A673 (cell line): ENCODE results near the gene KCND2. TPM values are rescaled to one million over a fixed set of nuclear protein-coding genes. Genes with fewer than 3 reads are reported as not detected.

Experiments used
- BruUV-seq: library from RNA; stranded (reverse); fragments of 400-500 nt; replicated peaks from 2 replicates; lab custom pipeline; 2021; lab: Mats Ljungman, UMichigan
- CTCF ChIA-PET: fragments of 300-600 bp; sonication (Branson Sonifier 250); formaldehyde crosslinking; loops from one replicate; lab custom pipeline; 2022; ENCODE audit warnings: antibody characterized with exemption; lab: Charles Lee
- POLR2A ChIA-PET: fragments of 300-600 bp; sonication (Branson Sonifier 250); formaldehyde crosslinking; loops from one replicate; lab custom pipeline; 2022; ENCODE audit warnings: antibody characterized with exemption; ENCODE audit not compliant: low non-redundant PET; lab: Charles Lee
- DNase-seq: peaks from one replicate; pipeline ENCODE4 v3.0.0-alpha.2; 2015; ENCODE audit warnings: low spot score
- H3K27ac ChIP-seq: fragments of 200-600 bp; sonication (generic); 2 replicates; pipeline ENCODE4 v1.5.1; 2016; ENCODE audit warnings: mixed run types, low read depth, mild to moderate bottlenecking, mixed read lengths, antibody characterized with exemption, low read length; ENCODE audit not compliant: poor library complexity, severe bottlenecking
- H3K27me3 ChIP-seq: fragments of 200-600 bp; sonication (generic); replicated peaks from 2 replicates; pipeline ENCODE4 v1.6.1; 2017; ENCODE audit warnings: mixed run types, low read depth, mild to moderate bottlenecking, mixed read lengths, antibody characterized with exemption, low read length; ENCODE audit not compliant: insufficient read depth, poor library complexity
- H3K36me3 ChIP-seq: fragments of 200-600 bp; sonication (generic); 2 replicates; pipeline ENCODE4 v1.6.1; 2016; ENCODE audit warnings: mixed run types, mild to moderate bottlenecking, mixed read lengths, antibody characterized with exemption, low read length; ENCODE audit not compliant: insufficient read depth, poor library complexity, severe bottlenecking
- H3K4me1 ChIP-seq: fragments of 200-600 bp; sonication (generic); 2 replicates; pipeline ENCODE4 v1.6.1; 2017; ENCODE audit warnings: mixed run types, mild to moderate bottlenecking, mixed read lengths, antibody characterized with exemption, low read length; ENCODE audit not compliant: insufficient read depth, poor library complexity, severe bottlenecking
- H3K4me3 ChIP-seq: fragments of 200-600 bp; sonication (generic); 2 replicates; pipeline ENCODE4 v1.5.1; 2016; ENCODE audit warnings: low read depth, mixed run types, mild to moderate bottlenecking, mixed read lengths, low read length; ENCODE audit not compliant: poor library complexity, severe bottlenecking
- H3K9me3 ChIP-seq: fragments of 200-600 bp; sonication (generic); 2 replicates; pipeline ENCODE4 v1.6.1; 2016; ENCODE audit warnings: mixed run types, low read depth, mild to moderate bottlenecking, mixed read lengths, antibody characterized with exemption, low read length; ENCODE audit not compliant: poor library complexity, severe bottlenecking
- EZH2 ChIP-seq: fragments of 200-600 bp; sonication (generic); IDR thresholded peaks from 2 replicates; pipeline ENCODE4 v1.6.1; 2017; ENCODE audit warnings: borderline replicate concordance, low read depth, mild to moderate bottlenecking, mixed read lengths, antibody characterized with exemption, low read length; ENCODE audit not compliant: poor library complexity, severe bottlenecking
- intact Hi-C: fragments of 100-400 bp; cut with micrococcal nuclease; formaldehyde crosslinking; loops from one replicate; pipeline ENCODE4 v1.10.0; 2022; ENCODE audit not compliant: unreplicated experiment
- total RNA-seq: library from RNA; stranded (reverse); gene quantifications from 2 replicates; pipeline ENCODE4 v1.2.3, GENCODE V29; 2021
- TF ChIP-seq, protein P1 (sequence below): fragments of 300-800, 200-600 bp; sonication (generic); conservative IDR thresholded peaks from 2 replicates; pipeline ENCODE4 v1.5.1; 2017; ENCODE audit warnings: low read depth, mild to moderate bottlenecking, antibody characterized with exemption, low read length, moderate library complexity, mixed read lengths

Gene KCND2
- total RNA-seq, 1 experiment from 2014 or later: not detected

DNA sequence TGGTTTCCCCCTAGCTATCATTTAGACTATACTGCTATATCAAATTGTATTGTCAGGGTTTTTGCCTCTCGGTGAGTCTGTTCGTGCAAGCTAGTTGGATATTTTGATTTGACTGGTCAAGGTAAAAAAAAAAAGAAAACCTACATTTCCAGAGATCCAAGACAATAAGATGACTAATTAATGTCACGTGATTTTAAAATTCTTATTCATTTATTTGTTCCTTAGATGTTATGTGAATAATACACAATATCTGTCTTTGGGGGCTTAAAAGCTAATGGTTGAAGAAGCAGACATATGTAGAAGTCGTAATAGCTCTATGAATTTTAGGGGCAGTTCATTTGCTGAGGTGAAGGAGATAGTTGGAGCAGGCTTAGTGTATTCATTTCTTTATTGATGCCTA lies 191.1 kb downstream of the KCND2 start:
- no peak for DNase-seq
- Histone ChIP-seq H3K4me3 (no peak overlapping the region), H3K4me1 (no peaks in the 10 kb centered on the region), H3K36me3 (no peaks in the 10 kb centered on the region), H3K27ac (no peak overlapping the region), H3K9me3 (no peaks in the 10 kb centered on the region), H3K27me3 (no peaks in the 10 kb centered on the region)
- ChIA-PET POLR2A (no interaction called here), CTCF (no interaction called here)
- TF ChIP-seq, protein P1, sequence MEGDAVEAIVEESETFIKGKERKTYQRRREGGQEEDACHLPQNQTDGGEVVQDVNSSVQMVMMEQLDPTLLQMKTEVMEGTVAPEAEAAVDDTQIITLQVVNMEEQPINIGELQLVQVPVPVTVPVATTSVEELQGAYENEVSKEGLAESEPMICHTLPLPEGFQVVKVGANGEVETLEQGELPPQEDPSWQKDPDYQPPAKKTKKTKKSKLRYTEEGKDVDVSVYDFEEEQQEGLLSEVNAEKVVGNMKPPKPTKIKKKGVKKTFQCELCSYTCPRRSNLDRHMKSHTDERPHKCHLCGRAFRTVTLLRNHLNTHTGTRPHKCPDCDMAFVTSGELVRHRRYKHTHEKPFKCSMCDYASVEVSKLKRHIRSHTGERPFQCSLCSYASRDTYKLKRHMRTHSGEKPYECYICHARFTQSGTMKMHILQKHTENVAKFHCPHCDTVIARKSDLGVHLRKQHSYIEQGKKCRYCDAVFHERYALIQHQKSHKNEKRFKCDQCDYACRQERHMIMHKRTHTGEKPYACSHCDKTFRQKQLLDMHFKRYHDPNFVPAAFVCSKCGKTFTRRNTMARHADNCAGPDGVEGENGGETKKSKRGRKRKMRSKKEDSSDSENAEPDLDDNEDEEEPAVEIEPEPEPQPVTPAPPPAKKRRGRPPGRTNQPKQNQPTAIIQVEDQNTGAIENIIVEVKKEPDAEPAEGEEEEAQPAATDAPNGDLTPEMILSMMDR: no peak
- TF ChIP-seq EZH2: no peak
- intact Hi-C loops: no loop called here
- BruUV-seq: no TSS peak

DNA sequence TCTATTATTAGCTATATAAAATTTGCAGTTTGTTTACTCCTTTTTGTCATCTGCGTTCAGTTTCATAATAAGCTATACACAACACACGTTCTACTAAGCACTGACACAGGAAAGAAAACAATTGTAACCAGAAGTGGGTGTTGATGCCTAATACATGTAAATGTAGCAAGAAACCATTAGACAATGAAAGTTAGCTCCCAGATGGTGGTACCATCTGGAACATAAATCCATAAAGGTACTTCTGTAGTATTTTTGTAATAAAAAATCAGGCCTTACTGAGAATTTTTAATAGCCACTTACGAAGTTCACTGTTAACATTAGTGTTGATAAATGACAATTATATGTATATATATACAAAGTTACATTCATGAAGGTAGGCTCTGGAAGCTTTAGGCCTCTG lies 194.7 kb downstream of the KCND2 start:
- H3K27me3 ChIP-seq: no peaks in the 10 kb centered on the region
- BruUV-seq: no TSS peak
- no peak overlapping the region for H3K4me3 ChIP-seq
- TF ChIP-seq, protein P1: no peak
- no peak for TF ChIP-seq EZH2
- no peaks in the 10 kb centered on the region for H3K9me3 ChIP-seq
- no peaks in the 10 kb centered on the region for H3K4me1 ChIP-seq
- ChIA-PET POLR2A (no interaction called here), CTCF (no interaction called here)
- no peak for DNase-seq
- no peaks in the 10 kb centered on the region for H3K36me3 ChIP-seq
- intact Hi-C loops: no loop called here
- no peak overlapping the region for H3K27ac ChIP-seq

DNA sequence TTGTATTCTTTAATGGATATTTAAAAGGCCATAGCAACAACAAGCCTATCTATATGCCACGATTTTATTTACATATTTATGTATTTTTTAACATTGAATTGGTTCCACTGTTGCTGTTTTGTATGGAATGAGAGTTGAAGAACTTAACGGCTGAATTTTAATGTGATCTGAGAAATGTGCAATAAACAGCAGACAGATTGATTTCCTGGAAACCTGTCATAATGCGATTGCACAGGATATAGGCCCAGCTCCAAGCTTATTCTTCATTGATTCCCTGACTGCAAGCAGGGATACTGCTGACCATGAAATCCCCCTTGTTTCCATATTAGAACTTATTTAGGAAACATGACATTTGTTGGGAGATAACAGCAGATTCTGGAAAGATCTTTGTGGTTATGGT lies 195.6 kb downstream of the KCND2 start:
- no peak for TF ChIP-seq EZH2
- TF ChIP-seq, protein P1: no peak
- intact Hi-C loops: no loop called here
- H3K27me3 ChIP-seq: no peaks in the 10 kb centered on the region
- no peaks in the 10 kb centered on the region for H3K9me3 ChIP-seq
- no TSS peak for BruUV-seq
- no peak overlapping the region for H3K4me3 ChIP-seq
- ChIA-PET CTCF (no interaction called here), POLR2A (no interaction called here)
- DNase-seq: no peak
- no peaks in the 10 kb centered on the region for H3K4me1 ChIP-seq
- no peak overlapping the region for H3K27ac ChIP-seq
- H3K36me3 ChIP-seq: no peaks in the 10 kb centered on the region
